ENCODE results near the gene RABGAP1L.
"Not testable (repeated sequence)": the region's sequence is repeated elsewhere in the genome, so short reads cannot be mapped to it uniquely, and the experiment has no call there.

RABGAP1L gene

GRCh38 chr1:174159252-174160108, at the start of gene RABGAP1L:
TSS of gene RABGAP1L (plus strand) at chr1:174159520.
- peaks cover 65% of the 10 kb centered on the region for H3K4me1 Mint-ChIP-seq
- H3K36me3 Mint-ChIP-seq, result peaks cover 1% of the 10 kb centered on the region
- H3K27ac Mint-ChIP-seq, result peak within 1 kb of the TSS; percentile 96
- peak within 1 kb of the TSS; percentile 99 for H3K4me3 Mint-ChIP-seq
- no peaks in the 10 kb centered on the region for H3K27me3 Mint-ChIP-seq
- H3K9me3 Mint-ChIP-seq, result no peaks in the 10 kb centered on the region
- ATAC-seq, result peak; percentile 91

- Mint-ChIP-seq H3K27ac (peak overlapping the region; percentile 61), H3K4me3 (no peak overlapping the region), H3K9me3 (peaks cover 2% of the 10 kb centered on the region), H3K4me1 (peaks cover 19% of the 10 kb centered on the region), H3K27me3 (no peaks in the 10 kb centered on the region), H3K36me3 (no peaks in the 10 kb centered on the region)
- no peak for ATAC-seq
Observed at GRCh38 chr1:174110053-174110452, 49.3 kb upstream of the RABGAP1L start.

- Mint-ChIP-seq H3K36me3 (no peaks in the 10 kb centered on the region), H3K9me3 (peaks cover 2% of the 10 kb centered on the region), H3K4me1 (peaks cover 20% of the 10 kb centered on the region), H3K27ac (no peak overlapping the region), H3K27me3 (no peaks in the 10 kb centered on the region), H3K4me3 (no peak overlapping the region)
- ATAC-seq, result no peak
Observed at GRCh38 chr1:174112489-174113162, 46.7 kb upstream of the RABGAP1L start.

- Mint-ChIP-seq H3K36me3 (no peaks in the 10 kb centered on the region), H3K4me3 (no peak overlapping the region), H3K27me3 (no peaks in the 10 kb centered on the region), H3K4me1 (peaks cover 20% of the 10 kb centered on the region), H3K27ac (no peak overlapping the region), H3K9me3 (no peaks in the 10 kb centered on the region)
- ATAC-seq, result no peak
Observed at GRCh38 chr1:174114106-174114505, 45.2 kb upstream of the RABGAP1L start.

- Mint-ChIP-seq H3K27ac (no peak overlapping the region), H3K27me3 (no peaks in the 10 kb centered on the region), H3K4me3 (no peak overlapping the region), H3K36me3 (no peaks in the 10 kb centered on the region), H3K9me3 (no peaks in the 10 kb centered on the region), H3K4me1 (peaks cover 15% of the 10 kb centered on the region)
- ATAC-seq, result peak; percentile 72
Observed at GRCh38 chr1:174114788-174115448, 44.4 kb upstream of the RABGAP1L start.

- H3K4me3 Mint-ChIP-seq, result no peak overlapping the region
- ATAC-seq, result no peak
- no peak overlapping the region for H3K27ac Mint-ChIP-seq
- no peaks in the 10 kb centered on the region for H3K9me3 Mint-ChIP-seq
- no peaks in the 10 kb centered on the region for H3K36me3 Mint-ChIP-seq
- H3K4me1 Mint-ChIP-seq, result peaks cover 7% of the 10 kb centered on the region
- H3K27me3 Mint-ChIP-seq, result no peaks in the 10 kb centered on the region
Observed at GRCh38 chr1:174116042-174116441, 43.3 kb upstream of the RABGAP1L start.

- peaks cover 4% of the 10 kb centered on the region for H3K36me3 Mint-ChIP-seq
- H3K9me3 Mint-ChIP-seq, result no peaks in the 10 kb centered on the region
- peaks cover 7% of the 10 kb centered on the region for H3K4me1 Mint-ChIP-seq
- no peak for ATAC-seq
- H3K27me3 Mint-ChIP-seq, result no peaks in the 10 kb centered on the region
- H3K4me3 Mint-ChIP-seq, result no peak overlapping the region
- H3K27ac Mint-ChIP-seq, result no peak overlapping the region
Observed at GRCh38 chr1:174118751-174119150, 40.6 kb upstream of the RABGAP1L start.

- ATAC-seq, H3K4me3 Mint-ChIP-seq, H3K36me3 Mint-ChIP-seq, H3K27ac Mint-ChIP-seq, H3K27me3 Mint-ChIP-seq, H3K4me1 Mint-ChIP-seq, H3K9me3 Mint-ChIP-seq: not testable (repeated sequence)
Observed at GRCh38 chr1:174122318-174122717, 37.0 kb upstream of the RABGAP1L start.

- Mint-ChIP-seq H3K4me3 (no peak overlapping the region), H3K9me3 (peaks cover 6% of the 10 kb centered on the region), H3K4me1 (peaks cover 25% of the 10 kb centered on the region), H3K27ac (no peak overlapping the region), H3K27me3 (no peaks in the 10 kb centered on the region), H3K36me3 (peaks cover 10% of the 10 kb centered on the region)
- ATAC-seq, result no peak
Observed at GRCh38 chr1:174123843-174124242, 35.5 kb upstream of the RABGAP1L start.

GRCh38 chr1:174127176-174127575, 32.1 kb upstream of the RABGAP1L start:
- H3K4me3 Mint-ChIP-seq, result not testable (repeated sequence)
- H3K9me3 Mint-ChIP-seq, result peaks cover 16% of the 10 kb centered on the region

GRCh38 chr1:174131032-174131638, 28.2 kb upstream of the RABGAP1L start:
- Mint-ChIP-seq H3K27me3 (no peaks in the 10 kb centered on the region), H3K9me3 (peaks cover 13% of the 10 kb centered on the region), H3K36me3 (peaks cover 8% of the 10 kb centered on the region), H3K4me1 (peaks cover 51% of the 10 kb centered on the region), H3K4me3 (no peak overlapping the region), H3K27ac (peak overlapping the region; percentile 60)
- no peak for ATAC-seq

More at GRCh38 chr1:174127176-174127575, 32.1 kb upstream of the RABGAP1L start:
- H3K27me3 Mint-ChIP-seq, ATAC-seq: not testable (repeated sequence)
- H3K27ac Mint-ChIP-seq, result peak overlapping the region; percentile 42
- H3K4me1 Mint-ChIP-seq, result peaks cover 25% of the 10 kb centered on the region
- peaks cover 18% of the 10 kb centered on the region for H3K36me3 Mint-ChIP-seq

- peak overlapping the region; percentile 57 for H3K27ac Mint-ChIP-seq
- peaks cover 10% of the 10 kb centered on the region for H3K9me3 Mint-ChIP-seq
- peaks cover 8% of the 10 kb centered on the region for H3K36me3 Mint-ChIP-seq
- no peak overlapping the region for H3K4me3 Mint-ChIP-seq
- peak; percentile 97 for ATAC-seq
- no peaks in the 10 kb centered on the region for H3K27me3 Mint-ChIP-seq
- H3K4me1 Mint-ChIP-seq, result peaks cover 26% of the 10 kb centered on the region
Observed at GRCh38 chr1:174134003-174134659, 25.2 kb upstream of the RABGAP1L start.

GRCh38 chr1:174135211-174135610, 24.1 kb upstream of the RABGAP1L start:
- Mint-ChIP-seq H3K27me3 (no peaks in the 10 kb centered on the region), H3K4me1 (peaks cover 26% of the 10 kb centered on the region), H3K9me3 (peaks cover 4% of the 10 kb centered on the region), H3K36me3 (peaks cover 2% of the 10 kb centered on the region), H3K27ac (peak overlapping the region; percentile 46), H3K4me3 (peak overlapping the region; percentile 45)
- no peak for ATAC-seq

GRCh38 chr1:174136714-174137113, 22.6 kb upstream of the RABGAP1L start:
- H3K27ac Mint-ChIP-seq, result no peak overlapping the region
- no peaks in the 10 kb centered on the region for H3K27me3 Mint-ChIP-seq
- ATAC-seq, result no peak
- peaks cover 26% of the 10 kb centered on the region for H3K4me1 Mint-ChIP-seq
- no peaks in the 10 kb centered on the region for H3K36me3 Mint-ChIP-seq
- no peak overlapping the region for H3K4me3 Mint-ChIP-seq
- no peaks in the 10 kb centered on the region for H3K9me3 Mint-ChIP-seq

Measured in stimulated activated memory B cell treated with anti-CD40 and anti-IgM and Interleukin-4, amounts not matched to agents 10 μg/mL and 1 μg/mL and 100 μg/mL, for 72 hours (primary cell).